SK-N-MC (cell line): ENCODE results near the gene SEM1.
"Not testable (repeated sequence)": the region's sequence is repeated elsewhere in the genome, so short reads cannot be mapped to it uniquely, and the experiment has no call there.

Experiments used
- DNase-seq: peaks from one replicate; pipeline ENCODE4 v3.0.0-alpha.2; 2011; ENCODE audit warnings: low read depth, low spot score
- H3K27ac ChIP-seq: fragments of 200-600 bp; sonication (generic); 2 replicates; pipeline ENCODE4 v1.5.1; 2016; ENCODE audit warnings: mixed run types
- H3K36me3 ChIP-seq: fragments of 200-600 bp; sonication (generic); 2 replicates; pipeline ENCODE4 v1.6.1; 2017; ENCODE audit warnings: antibody characterized with exemption, low read length, mixed read lengths; ENCODE audit not compliant: insufficient read depth
- H3K4me3 ChIP-seq: fragments of 200-600 bp; sonication (generic); 2 replicates; pipeline ENCODE4 v1.5.1; 2016
- H3K9ac ChIP-seq: fragments of 200-600 bp; sonication (generic); 2 replicates; pipeline ENCODE4 v1.8.0; 2017; ENCODE audit warnings: mixed run types, mixed read lengths; ENCODE audit not compliant: insufficient read length
- H3K9me3 ChIP-seq: fragments of 200-600 bp; sonication (generic); 2 replicates; pipeline ENCODE4 v1.6.1; 2017; ENCODE audit warnings: low read depth, mild to moderate bottlenecking, antibody characterized with exemption, low read length, moderate library complexity, mixed read lengths
- EZH2 ChIP-seq: fragments of 200-600 bp; sonication (generic); IDR thresholded peaks from one replicate; pipeline ENCODE4 v1.6.1; 2017; ENCODE audit warnings: antibody characterized with exemption
- FOXP2 ChIP-seq: optimal IDR thresholded peaks from 2 replicates; pipeline ENCODE3; 2011; ENCODE audit warnings: mild to moderate bottlenecking, moderate library complexity; ENCODE audit not compliant: insufficient read depth; ENCODE audit errors: extremely low read length, control extremely low read depth
- POLR2AphosphoS5 ChIP-seq: IDR thresholded peaks from 2 replicates; pipeline ENCODE4 v1.6.1; 2012; ENCODE audit warnings: mild to moderate bottlenecking, low read depth, low read length, borderline replicate concordance

SEM1 gene

DNA sequence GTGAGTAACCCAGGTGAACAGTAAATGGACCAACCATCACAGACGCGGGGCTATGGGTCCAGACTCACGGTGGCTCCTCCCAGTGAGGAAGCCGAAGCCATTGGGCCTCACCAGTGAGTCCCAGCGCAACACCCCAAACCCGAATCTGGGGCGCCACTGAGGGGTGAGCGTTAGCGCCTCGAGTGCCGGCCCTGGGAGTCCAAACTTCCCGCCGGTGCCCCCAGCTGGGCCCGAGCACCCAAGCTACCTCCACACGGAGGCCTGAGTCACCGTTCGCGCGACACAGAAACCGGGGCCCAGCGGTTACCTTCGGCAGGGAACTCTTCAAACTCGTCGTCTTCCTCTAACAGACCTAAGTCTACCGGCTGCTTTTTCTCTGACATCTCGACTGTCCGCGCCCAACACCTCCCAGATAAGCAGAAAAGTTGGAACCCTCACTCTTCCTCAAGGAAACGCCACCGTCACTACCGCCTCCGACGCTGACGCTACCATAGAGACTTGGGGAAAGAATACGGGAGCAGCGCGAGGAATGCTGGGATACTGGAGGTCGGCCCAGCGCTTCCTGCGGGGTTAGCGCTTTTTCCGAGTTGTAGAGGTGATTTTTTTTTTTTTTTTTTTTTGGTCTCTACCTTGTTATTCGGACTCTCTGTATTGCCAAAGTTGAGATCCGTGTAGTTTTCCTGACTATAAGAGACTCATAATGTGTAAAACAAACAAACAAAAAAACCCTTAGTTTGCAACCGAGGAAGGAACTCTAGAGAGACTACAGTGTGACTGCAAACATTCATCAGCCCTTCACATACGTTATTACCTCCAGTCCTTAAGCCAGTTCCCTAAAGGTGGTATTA lies at the start of gene SEM1:
TSS of gene SEM1 (minus strand) at position 466 of the 848 bp plus-strand sequence. CDS start at position 383, 83 bp downstream.
- Histone ChIP-seq H3K9ac (peak within 1 kb of the TSS; percentile 95), H3K36me3 (peaks cover 29% of the 10 kb centered on the region), H3K4me3 (peak within 1 kb of the TSS; percentile 97), H3K27ac (peak within 1 kb of the TSS; percentile 75), H3K9me3 (no peaks in the 10 kb centered on the region; the same call in 1 of the 2 replicates)
- peak; percentile 45 for DNase-seq
- TF ChIP-seq POLR2AphosphoS5: peak; percentile 90
- TF ChIP-seq FOXP2: peak; percentile 20
- TF ChIP-seq EZH2: no peak

DNA sequence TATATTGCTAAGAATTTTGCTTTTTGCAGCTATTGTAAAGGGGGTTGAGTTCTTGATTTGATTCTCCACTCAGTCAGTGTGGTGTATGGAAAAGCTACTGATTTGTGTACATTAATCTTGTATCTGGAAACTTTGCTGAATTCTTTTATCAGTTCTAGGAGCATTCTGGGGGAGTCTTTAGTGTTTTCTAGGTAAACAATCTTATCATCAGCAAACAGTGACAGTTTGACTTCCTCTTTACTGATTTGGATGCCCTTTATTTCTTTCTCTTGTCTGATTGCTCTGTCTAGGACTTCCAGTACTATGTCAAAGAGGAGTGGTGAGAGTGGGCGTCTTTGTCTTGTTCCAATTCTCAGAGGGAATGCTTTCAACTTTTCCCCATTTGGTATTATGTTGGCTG lies 48.2 kb upstream of the SEM1 start:
- not testable (repeated sequence) for DNase-seq, H3K9me3 ChIP-seq, H3K27ac ChIP-seq, H3K4me3 ChIP-seq, H3K9ac ChIP-seq, H3K36me3 ChIP-seq

DNA sequence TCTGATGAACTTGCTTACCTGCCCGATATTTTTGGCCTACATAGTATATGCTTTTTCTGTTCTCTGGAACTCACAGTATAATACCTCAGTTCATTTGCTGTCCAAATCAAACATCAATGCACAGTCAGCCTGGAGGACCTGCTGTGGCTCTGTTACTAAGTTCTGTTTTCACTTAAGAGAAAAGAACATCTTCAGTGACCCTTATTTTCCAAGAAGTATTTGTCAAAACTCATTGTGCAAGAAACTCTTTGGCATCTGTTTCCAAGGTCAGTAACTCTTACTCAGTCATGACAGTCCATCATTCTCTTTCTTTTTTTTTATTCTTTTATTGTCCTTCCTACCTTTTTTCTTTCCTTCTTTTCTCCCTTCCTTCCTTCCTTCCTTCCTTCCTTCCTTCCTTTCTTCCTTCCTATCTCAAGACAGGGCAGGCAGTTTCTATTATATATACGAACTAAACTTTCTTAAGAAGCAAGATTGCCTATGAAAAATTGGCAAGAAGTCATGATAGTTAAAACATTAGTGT lies 37.8 kb upstream of the SEM1 start:
- H3K36me3 ChIP-seq: no peaks in the 10 kb centered on the region
- no peaks in the 10 kb centered on the region for H3K9me3 ChIP-seq
- peak; percentile 22 for DNase-seq
- no peak overlapping the region for H3K4me3 ChIP-seq
- H3K27ac ChIP-seq: peak overlapping the region; percentile 72
- no peak for TF ChIP-seq POLR2AphosphoS5
- no peak for TF ChIP-seq FOXP2
- no peak for TF ChIP-seq EZH2
- H3K9ac ChIP-seq: no peak overlapping the region

DNA sequence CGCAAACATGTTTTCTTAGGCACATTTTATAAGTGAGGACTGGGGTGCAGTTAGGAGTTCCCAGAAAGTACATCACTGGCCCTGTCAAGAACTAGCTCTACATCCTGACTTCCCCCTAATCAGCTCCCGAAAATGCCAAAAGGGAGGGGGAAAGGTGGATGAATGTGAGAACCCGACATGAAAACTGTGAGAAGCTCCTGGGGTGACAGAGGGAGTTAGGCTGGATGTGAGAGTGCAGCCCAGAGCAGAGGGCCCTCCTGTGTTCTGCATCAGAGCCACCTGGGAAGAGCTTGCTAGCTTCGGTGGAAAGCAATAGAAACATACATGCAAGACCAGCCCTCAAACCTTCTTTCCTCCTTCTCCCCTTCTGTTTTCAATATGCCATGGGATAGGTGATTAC lies 30.5 kb upstream of the SEM1 start:
- H3K4me3 ChIP-seq: no peak overlapping the region
- TF ChIP-seq POLR2AphosphoS5 (no peak), FOXP2 (no peak), EZH2 (no peak)
- no peaks in the 10 kb centered on the region for H3K36me3 ChIP-seq
- no peak overlapping the region for H3K27ac ChIP-seq
- H3K9ac ChIP-seq: no peak overlapping the region
- no peaks in the 10 kb centered on the region for H3K9me3 ChIP-seq
- no peak for DNase-seq

GRCh38 chr7:96739609-96740008 lies 30.0 kb upstream of the SEM1 start:
- Histone ChIP-seq H3K4me3 (no peak overlapping the region), H3K9me3 (no peaks in the 10 kb centered on the region), H3K9ac (no peak overlapping the region), H3K36me3 (no peaks in the 10 kb centered on the region), H3K27ac (no peak overlapping the region)
- no peak for DNase-seq
- TF ChIP-seq FOXP2: no peak
- no peak for TF ChIP-seq POLR2AphosphoS5
- TF ChIP-seq EZH2: no peak

DNA sequence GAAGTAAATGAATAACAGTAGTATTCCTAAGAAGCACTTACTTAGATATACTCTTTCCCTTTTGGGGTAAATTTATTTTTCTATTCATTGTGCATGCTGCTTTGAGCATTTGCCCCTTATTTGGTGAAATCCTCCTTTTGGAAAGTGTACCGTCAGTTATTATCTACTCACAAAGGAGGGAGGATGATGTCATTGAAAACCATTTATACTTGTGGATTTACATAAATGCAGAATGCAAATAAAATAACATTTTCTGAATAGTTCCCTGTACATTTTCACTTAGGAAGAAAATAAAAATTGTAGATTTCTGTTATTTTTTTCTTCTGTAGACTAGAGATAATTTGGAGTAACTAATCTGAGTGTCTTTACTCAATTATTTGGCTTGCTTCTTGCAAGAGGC lies 29.5 kb upstream of the SEM1 start:
- TF ChIP-seq EZH2: no peak
- TF ChIP-seq POLR2AphosphoS5: no peak
- TF ChIP-seq FOXP2: no peak
- H3K9me3 ChIP-seq: no peaks in the 10 kb centered on the region
- no peak overlapping the region for H3K4me3 ChIP-seq
- no peak overlapping the region for H3K9ac ChIP-seq
- DNase-seq: no peak
- no peak overlapping the region for H3K27ac ChIP-seq
- H3K36me3 ChIP-seq: no peaks in the 10 kb centered on the region

GRCh38 chr7:96738705-96739104 lies 29.1 kb upstream of the SEM1 start:
- no peak overlapping the region for H3K9ac ChIP-seq
- no peak for DNase-seq
- H3K27ac ChIP-seq: no peak overlapping the region
- no peaks in the 10 kb centered on the region for H3K9me3 ChIP-seq
- TF ChIP-seq EZH2 (no peak), POLR2AphosphoS5 (no peak), FOXP2 (no peak)
- H3K4me3 ChIP-seq: no peak overlapping the region
- H3K36me3 ChIP-seq: no peaks in the 10 kb centered on the region

GRCh38 chr7:96737545-96738050 lies 28.0 kb upstream of the SEM1 start:
- Histone ChIP-seq H3K36me3 (no peaks in the 10 kb centered on the region), H3K9ac (no peak overlapping the region), H3K27ac (no peak overlapping the region), H3K9me3 (no peaks in the 10 kb centered on the region), H3K4me3 (no peak overlapping the region)
- no peak for DNase-seq
- TF ChIP-seq FOXP2 (no peak), EZH2 (no peak), POLR2AphosphoS5 (no peak)
